Loucy (cell line): Measurements from ENCODE around the gene GDF2.

Source experiments
- CTCF ChIP-seq: fragments of 200-600 bp; sonication (generic); conservative IDR thresholded peaks from 2 replicates; pipeline ENCODE4 v1.5.1; 2014; ENCODE audit warnings: mild to moderate bottlenecking, antibody characterized with exemption, low read length
- EZH2phosphoT487 ChIP-seq: fragments of 200-600 bp; IDR thresholded peaks from 2 replicates; pipeline ENCODE4 v1.6.1; 2018; ENCODE audit warnings: antibody characterized with exemption, mild to moderate bottlenecking, moderate library complexity, borderline replicate concordance

- no peak for TF ChIP-seq CTCF
- TF ChIP-seq EZH2phosphoT487, result no peak
Observed at GRCh38 chr10:47286591-47287315, 35.5 kb upstream of the GDF2 start.
